GM19324 (cell line): ENCODE measurements around the gene MROH2A.

Experiments used
- ATAC-seq: cut with Tn5 transposase; IDR thresholded peaks from one replicate; pipeline ENCODE4 v1.9.1; 2021; ENCODE audit warnings: mild to moderate bottlenecking, moderate library complexity; ENCODE audit not compliant: unreplicated experiment, low FRiP score

Gene MROH2A

GRCh38 chr2:233833345-233833744 is 55.2 kb downstream of the MROH2A start:
- no peak for ATAC-seq

- ATAC-seq = no peak
Measured at GRCh38 chr2:233835230-233836186, 57.4 kb downstream of the MROH2A start.

- ATAC-seq = no peak
Measured at GRCh38 chr2:233836359-233836758, 58.2 kb downstream of the MROH2A start.

- no peak for ATAC-seq
Measured at GRCh38 chr2:233837694-233838229, 59.6 kb downstream of the MROH2A start.

- no peak for ATAC-seq
Measured at GRCh38 chr2:233838251-233838650, 60.1 kb downstream of the MROH2A start.

GRCh38 chr2:233838726-233839446 is 60.8 kb downstream of the MROH2A start:
- no peak for ATAC-seq

- ATAC-seq = no peak
Measured at GRCh38 chr2:233839447-233839820, 61.3 kb downstream of the MROH2A start.

GRCh38 chr2:233840520-233840919 is 62.4 kb downstream of the MROH2A start:
- ATAC-seq = no peak

GRCh38 chr2:233841183-233841582 is 63.1 kb downstream of the MROH2A start:
- ATAC-seq = no peak

GRCh38 chr2:233844064-233844807 is 66.1 kb downstream of the MROH2A start:
- ATAC-seq = no peak

GRCh38 chr2:233844836-233845235 is 66.7 kb downstream of the MROH2A start:
- no peak for ATAC-seq

- ATAC-seq = no peak
Measured at GRCh38 chr2:233845301-233846060, 67.4 kb downstream of the MROH2A start.

GRCh38 chr2:233846387-233847247 is 68.5 kb downstream of the MROH2A start:
- ATAC-seq = no peak

GRCh38 chr2:233847248-233847898 is 69.2 kb downstream of the MROH2A start:
- ATAC-seq = no peak

- no peak for ATAC-seq
Measured at GRCh38 chr2:233848276-233848675, 70.1 kb downstream of the MROH2A start.

GRCh38 chr2:233849607-233850271 is 71.6 kb downstream of the MROH2A start:
- no peak for ATAC-seq

- ATAC-seq = no peak
Measured at GRCh38 chr2:233850745-233851144, 72.6 kb downstream of the MROH2A start.

- no peak for ATAC-seq
Measured at GRCh38 chr2:233851169-233851568, 73.0 kb downstream of the MROH2A start.
